ENCODE results near the gene KCNN1.

KCNN1 gene

DNA sequence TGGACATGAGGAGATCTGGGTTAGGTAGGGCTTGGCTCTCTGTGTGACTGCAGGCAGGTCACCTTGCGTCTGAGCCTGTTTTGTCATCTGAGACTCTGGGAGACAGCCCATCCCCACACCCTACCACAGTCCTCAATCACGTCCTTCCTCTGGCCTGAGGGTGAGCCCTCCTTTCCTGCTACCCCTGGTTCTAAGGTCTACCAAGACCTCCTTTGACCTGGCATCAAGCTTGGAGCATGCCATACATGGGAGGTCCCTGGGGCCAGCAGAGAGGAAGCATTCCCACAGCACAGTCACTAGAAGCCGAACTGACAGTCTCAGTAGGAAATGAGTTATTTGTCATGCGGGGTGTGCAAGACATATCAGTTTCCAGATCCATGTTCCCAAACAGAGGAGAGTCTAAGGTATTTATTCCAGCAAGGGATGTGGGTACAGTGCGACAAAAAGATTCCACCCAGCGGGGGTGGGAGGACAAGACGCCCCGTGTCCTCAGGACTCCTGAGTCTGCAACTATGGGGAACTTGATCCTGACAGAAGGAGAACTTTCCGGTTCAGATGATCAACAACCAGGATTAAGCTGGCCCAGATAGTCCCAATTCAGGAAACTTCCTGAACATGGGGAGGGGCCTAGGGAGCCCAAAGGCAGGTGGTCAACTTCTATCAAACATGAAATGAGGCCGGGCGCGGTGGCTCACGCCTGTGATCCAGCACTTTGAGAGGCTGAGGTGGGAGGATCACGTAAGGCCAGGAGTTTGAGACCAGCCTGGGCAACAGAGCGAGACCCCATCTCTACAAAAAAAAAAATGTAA lies 50.6 kb downstream of the KCNN1 start:
- TF ChIP-seq, protein P1, sequence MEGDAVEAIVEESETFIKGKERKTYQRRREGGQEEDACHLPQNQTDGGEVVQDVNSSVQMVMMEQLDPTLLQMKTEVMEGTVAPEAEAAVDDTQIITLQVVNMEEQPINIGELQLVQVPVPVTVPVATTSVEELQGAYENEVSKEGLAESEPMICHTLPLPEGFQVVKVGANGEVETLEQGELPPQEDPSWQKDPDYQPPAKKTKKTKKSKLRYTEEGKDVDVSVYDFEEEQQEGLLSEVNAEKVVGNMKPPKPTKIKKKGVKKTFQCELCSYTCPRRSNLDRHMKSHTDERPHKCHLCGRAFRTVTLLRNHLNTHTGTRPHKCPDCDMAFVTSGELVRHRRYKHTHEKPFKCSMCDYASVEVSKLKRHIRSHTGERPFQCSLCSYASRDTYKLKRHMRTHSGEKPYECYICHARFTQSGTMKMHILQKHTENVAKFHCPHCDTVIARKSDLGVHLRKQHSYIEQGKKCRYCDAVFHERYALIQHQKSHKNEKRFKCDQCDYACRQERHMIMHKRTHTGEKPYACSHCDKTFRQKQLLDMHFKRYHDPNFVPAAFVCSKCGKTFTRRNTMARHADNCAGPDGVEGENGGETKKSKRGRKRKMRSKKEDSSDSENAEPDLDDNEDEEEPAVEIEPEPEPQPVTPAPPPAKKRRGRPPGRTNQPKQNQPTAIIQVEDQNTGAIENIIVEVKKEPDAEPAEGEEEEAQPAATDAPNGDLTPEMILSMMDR (IDR thresholded peaks at IDR 0.05): no peak

DNA sequence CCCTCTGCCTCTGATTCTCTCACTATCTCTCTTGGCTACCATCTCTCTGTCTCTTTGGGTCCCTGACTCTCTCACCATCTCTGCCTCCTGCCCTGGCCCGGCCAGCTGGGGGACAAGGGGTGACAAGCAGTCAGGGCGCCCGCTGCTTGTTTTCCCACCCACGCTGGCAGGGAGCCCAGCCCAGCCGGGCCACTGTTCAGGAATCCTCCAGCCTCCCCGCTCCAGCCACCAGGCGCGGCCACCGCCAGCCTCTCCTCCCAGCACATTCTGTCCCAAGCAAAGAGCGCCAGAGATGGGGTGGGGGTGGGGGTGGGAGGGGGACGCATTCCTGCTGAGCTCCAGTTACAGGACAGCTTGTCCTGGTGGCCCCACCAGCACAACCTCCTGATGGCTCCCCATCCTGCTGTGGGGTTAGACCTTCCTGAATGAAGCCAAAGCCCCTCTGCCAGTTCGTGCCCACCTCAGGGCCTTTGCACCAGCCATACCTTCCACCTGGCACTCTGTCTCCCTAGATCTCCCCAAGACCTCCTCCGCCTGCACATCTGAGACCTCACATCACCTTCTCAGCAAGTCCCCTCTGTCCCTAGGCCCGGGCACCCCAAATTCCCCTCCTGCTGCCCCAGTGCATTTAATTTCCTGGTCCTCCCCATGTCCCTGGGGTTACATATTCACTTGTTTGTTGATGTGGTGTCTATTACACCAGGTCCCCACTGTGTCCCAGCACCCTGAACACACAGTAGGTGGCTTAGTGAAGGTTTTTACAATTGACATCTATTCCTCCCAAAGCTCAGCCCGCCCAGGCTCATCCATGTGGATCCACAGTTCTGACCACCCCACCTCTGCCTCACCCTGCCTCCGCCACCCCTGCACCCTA lies 53.5 kb downstream of the KCNN1 start:
- TF ChIP-seq, protein P1 (IDR thresholded peaks at IDR 0.05): no peak

DNA sequence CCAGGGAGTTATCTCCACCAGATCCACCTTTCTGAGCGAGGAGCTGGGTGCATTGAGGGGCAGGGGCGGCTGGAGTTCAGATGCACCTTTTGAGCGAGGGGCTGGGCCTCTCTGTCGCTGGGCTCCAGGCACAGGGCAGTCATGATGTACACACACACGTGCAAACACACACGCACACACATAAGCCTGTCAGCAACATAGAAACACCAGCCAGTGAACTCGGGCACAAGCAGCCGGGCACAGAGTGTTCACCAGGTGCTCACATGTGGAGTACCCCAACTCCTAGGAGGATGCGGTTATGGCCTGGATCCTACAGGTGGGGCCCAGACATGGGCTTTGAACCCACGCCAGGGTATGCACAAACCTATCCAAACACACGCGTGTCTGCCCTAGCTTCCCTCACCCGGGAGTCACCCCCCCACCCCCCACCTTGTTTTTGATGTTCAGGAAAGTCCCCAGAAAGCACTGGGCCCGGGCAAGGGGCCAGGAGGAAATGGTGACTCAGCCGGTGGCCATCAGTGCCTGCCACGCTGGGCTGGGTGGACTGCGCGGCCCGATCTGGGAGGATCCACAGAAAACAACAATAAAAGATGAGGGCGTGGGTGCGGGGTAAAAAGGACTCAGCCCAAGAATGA lies 54.3 kb downstream of the KCNN1 start:
- TF ChIP-seq, protein P1 (IDR thresholded peaks at IDR 0.05): no peak

DNA sequence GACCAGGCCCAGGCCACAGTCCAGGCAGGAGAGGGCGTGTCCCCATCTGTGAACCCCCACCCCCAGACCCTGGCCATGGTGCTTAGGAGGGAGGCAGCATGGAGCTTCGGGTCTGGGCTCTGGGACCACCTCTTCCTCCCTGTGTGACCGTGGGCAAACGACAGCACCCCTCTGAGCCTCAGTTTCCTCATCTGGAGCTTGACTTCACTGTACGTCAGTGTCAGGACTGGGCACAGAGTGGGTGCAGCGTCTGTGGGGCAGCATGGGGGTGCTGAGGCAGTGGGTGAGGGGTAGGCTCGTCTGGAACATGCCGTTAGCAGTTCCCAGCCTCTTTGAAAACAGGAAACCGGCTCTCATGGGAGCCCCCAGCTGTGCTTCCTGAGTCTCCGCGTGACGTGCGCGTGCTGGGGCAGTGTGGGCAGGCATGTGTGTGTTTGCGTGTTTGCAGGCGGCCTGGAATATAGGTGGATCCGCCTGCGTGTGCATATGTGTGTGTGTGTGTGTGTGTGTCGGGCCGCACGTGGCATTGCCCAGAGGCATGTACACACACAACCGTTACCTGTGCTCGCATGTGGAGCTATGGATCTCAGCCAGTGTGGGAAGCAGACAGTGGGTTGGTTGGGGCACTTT lies 56.8 kb downstream of the KCNN1 start:
- TF ChIP-seq, protein P1 (IDR thresholded peaks at IDR 0.05): no peak

- TF ChIP-seq, protein P1 (IDR thresholded peaks at IDR 0.05): no peak
These were observed 60.2 kb downstream of the KCNN1 start for GRCh38 chr19:18027151-18027550.

GRCh38 chr19:18029617-18030338 lies 62.9 kb downstream of the KCNN1 start:
- TF ChIP-seq, protein P1 (IDR thresholded peaks at IDR 0.05): no peak
